Activated T-cell treated with anti-CD3 and anti-CD28 coated beads for 4 hours (primary cell): ENCODE data around the gene PELO.
"Not testable (repeated sequence)": the region's sequence is repeated elsewhere in the genome, so short reads cannot be mapped to it uniquely, and the experiment has no call there.

Source experiments
- DNase-seq: peaks from one replicate; pipeline ENCODE4 v3.0.0-alpha.2; 2020

Gene PELO

GRCh38 chr5:52787600-52788504 lies at the start of gene PELO, which contains the start of gene ITGA1:
PELO (plus strand) TSS chr5:52787916; CDS start chr5:52800395, 12,479 bp downstream.
ITGA1 (plus strand) TSS chr5:52787916; CDS start chr5:52788354, 438 bp downstream.
- peak; percentile 23 for DNase-seq

GRCh38 chr5:52738095-52738506 lies 49.6 kb upstream of the PELO start:
- DNase-seq = no peak

GRCh38 chr5:52740007-52740406 lies 47.7 kb upstream of the PELO start:
- no peak for DNase-seq

GRCh38 chr5:52743012-52743411 lies 44.7 kb upstream of the PELO start:
- DNase-seq = peak; percentile 3

- DNase-seq = no peak
These were observed 44.2 kb upstream of the PELO start for GRCh38 chr5:52743529-52743928.

GRCh38 chr5:52743970-52744369 lies 43.7 kb upstream of the PELO start:
- DNase-seq = peak; percentile 11

- not testable (repeated sequence) for DNase-seq
These were observed 42.8 kb upstream of the PELO start for GRCh38 chr5:52744867-52745458.

GRCh38 chr5:52746539-52746938 lies 41.2 kb upstream of the PELO start:
- no peak for DNase-seq

GRCh38 chr5:52748590-52748989 lies 39.1 kb upstream of the PELO start:
- no peak for DNase-seq

- DNase-seq = no peak
These were observed 38.0 kb upstream of the PELO start for GRCh38 chr5:52749666-52750065.

- DNase-seq = no peak
These were observed 36.6 kb upstream of the PELO start for GRCh38 chr5:52751137-52751536.

- no peak for DNase-seq
These were observed 33.7 kb upstream of the PELO start for GRCh38 chr5:52754051-52754450.

GRCh38 chr5:52757527-52757926 lies 30.2 kb upstream of the PELO start:
- no peak for DNase-seq

- no peak for DNase-seq
These were observed 29.7 kb upstream of the PELO start for GRCh38 chr5:52758014-52758413.

GRCh38 chr5:52759331-52759730 lies 28.4 kb upstream of the PELO start:
- no peak for DNase-seq

GRCh38 chr5:52760695-52761366 lies 26.9 kb upstream of the PELO start:
- no peak for DNase-seq

- no peak for DNase-seq
These were observed 20.4 kb upstream of the PELO start for GRCh38 chr5:52767217-52767743.

- DNase-seq = no peak
These were observed 19.8 kb upstream of the PELO start for GRCh38 chr5:52767766-52768480.

- DNase-seq = no peak
These were observed 18.7 kb upstream of the PELO start for GRCh38 chr5:52769061-52769460.

- no peak for DNase-seq
These were observed 17.3 kb upstream of the PELO start for GRCh38 chr5:52770287-52770939.

GRCh38 chr5:52771343-52772039 lies 16.2 kb upstream of the PELO start:
- DNase-seq = no peak
